HEK293 (cell line): ENCODE measurements around the gene RAD54L.
A peak's percentile ranks its signal among the peaks of the same experiment; 100 is the strongest.

Experiments
- BCL11B ChIP-seq: fragments of 450-650 bp; formaldehyde crosslinking; IDR thresholded peaks from 2 replicates; pipeline ENCODE4 v1.5.1; 2016; ENCODE audit warnings: low read depth, missing biosample characterization, missing genetic modification characterization
- KLF16 ChIP-seq: fragments of 450-650 bp; formaldehyde crosslinking; IDR thresholded peaks from 2 replicates; pipeline ENCODE4 v1.5.1; 2017; ENCODE audit warnings: missing biosample characterization, missing genetic modification characterization
- KLF8 ChIP-seq: fragments of 450-650 bp; formaldehyde crosslinking; IDR thresholded peaks from 2 replicates; pipeline ENCODE4 v1.5.1; 2016; ENCODE audit warnings: missing biosample characterization, missing genetic modification characterization
- TCF7L2 ChIP-seq: IDR thresholded peaks from 2 replicates; pipeline ENCODE4 v1.6.1; 2011; ENCODE audit warnings: low read depth, mild to moderate bottlenecking, inconsistent platforms, low read length, moderate library complexity, borderline replicate concordance
- WT1 ChIP-seq: fragments of 450-650 bp; formaldehyde crosslinking; IDR thresholded peaks from 2 replicates; pipeline ENCODE4 v1.5.1; 2016; ENCODE audit warnings: missing biosample characterization, missing genetic modification characterization
- ZBTB17 ChIP-seq: fragments of 450-650 bp; formaldehyde crosslinking; IDR thresholded peaks from 2 replicates; pipeline ENCODE4 v1.5.1; 2016; ENCODE audit warnings: missing biosample characterization, missing genetic modification characterization
- ZFHX2 ChIP-seq: fragments of 450-650 bp; formaldehyde crosslinking; conservative IDR thresholded peaks from 2 replicates; pipeline ENCODE4 v1.5.1; 2016; ENCODE audit warnings: missing biosample characterization, missing genetic modification characterization
- ZNF155 ChIP-seq: fragments of 450-650 bp; formaldehyde crosslinking; IDR thresholded peaks from 2 replicates; pipeline ENCODE4 v1.5.1; 2016; ENCODE audit warnings: missing biosample characterization, missing genetic modification characterization
- ZNF521 ChIP-seq: fragments of 450-650 bp; formaldehyde crosslinking; IDR thresholded peaks from 2 replicates; pipeline ENCODE4 v1.5.1; 2017; ENCODE audit warnings: missing biosample characterization, mild to moderate bottlenecking, missing genetic modification characterization
- ZNF571 ChIP-seq: fragments of 450-650 bp; formaldehyde crosslinking; IDR thresholded peaks from 2 replicates; pipeline ENCODE4 v1.5.0; 2017; ENCODE audit warnings: missing biosample characterization, missing genetic modification characterization
- ZNF610 ChIP-seq: fragments of 450-650 bp; formaldehyde crosslinking; IDR thresholded peaks from 2 replicates; pipeline ENCODE4 v1.5.1; 2016; ENCODE audit warnings: missing biosample characterization, missing genetic modification characterization, borderline replicate concordance
- ZNF747 ChIP-seq: fragments of 450-650 bp; formaldehyde crosslinking; IDR thresholded peaks from 2 replicates; pipeline ENCODE4 v1.5.1; 2016; ENCODE audit warnings: missing biosample characterization, missing genetic modification characterization
- ZSCAN30 ChIP-seq: fragments of 450-650 bp; IDR thresholded peaks from 2 replicates; pipeline ENCODE4 v1.5.1; 2018; ENCODE audit warnings: missing biosample characterization, mild to moderate bottlenecking, missing genetic modification characterization, moderate library complexity
- TF ChIP-seq, protein P1 (sequence below): fragments of 450-650 bp; formaldehyde crosslinking; IDR thresholded peaks from 2 replicates; pipeline ENCODE4 v1.5.1; 2016; ENCODE audit warnings: missing biosample characterization, missing genetic modification characterization
- TF ChIP-seq, protein P2 (sequence below): fragments of 450-650 bp; formaldehyde crosslinking; IDR thresholded peaks from 2 replicates; pipeline ENCODE4 v1.5.1; 2016; ENCODE audit warnings: missing biosample characterization, missing genetic modification characterization
- TF ChIP-seq, protein P3 (sequence below): fragments of 450-650 bp; formaldehyde crosslinking; IDR thresholded peaks from 2 replicates; pipeline ENCODE4 v1.5.1; 2016; ENCODE audit warnings: missing biosample characterization, missing genetic modification characterization
- TF ChIP-seq, protein P4 (sequence below): fragments of 450-650 bp; formaldehyde crosslinking; conservative IDR thresholded peaks from 2 replicates; pipeline ENCODE4 v1.5.1; 2016; ENCODE audit warnings: low read depth, missing biosample characterization, missing genetic modification characterization
- TF ChIP-seq, protein P5 (sequence below): fragments of 450-650 bp; formaldehyde crosslinking; IDR thresholded peaks from 2 replicates; pipeline ENCODE4 v1.5.1; 2016; ENCODE audit warnings: missing biosample characterization, missing genetic modification characterization
- TF ChIP-seq, protein P6 (sequence below): IDR thresholded peaks from 2 replicates; pipeline ENCODE4 v1.6.1; 2011; ENCODE audit warnings: mild to moderate bottlenecking, low read depth, low read length, borderline replicate concordance
- TF ChIP-seq, protein P7 (sequence below): sonication (generic); formaldehyde crosslinking; IDR thresholded peaks from 2 replicates; pipeline ENCODE4 v1.8.1; 2022; ENCODE audit warnings: mild to moderate bottlenecking, moderate library complexity, missing genetic modification reagents
- TF ChIP-seq, protein P8 (sequence below): fragments of 450-650 bp; formaldehyde crosslinking; IDR thresholded peaks from 2 replicates; pipeline ENCODE4 v1.5.1; 2017; ENCODE audit warnings: missing biosample characterization, missing genetic modification characterization
- TF ChIP-seq, protein P9 (sequence below): fragments of 450-650 bp; formaldehyde crosslinking; IDR thresholded peaks from 2 replicates; pipeline ENCODE4 v1.5.1; 2017; ENCODE audit warnings: missing biosample characterization, missing genetic modification characterization

Gene RAD54L

DNA sequence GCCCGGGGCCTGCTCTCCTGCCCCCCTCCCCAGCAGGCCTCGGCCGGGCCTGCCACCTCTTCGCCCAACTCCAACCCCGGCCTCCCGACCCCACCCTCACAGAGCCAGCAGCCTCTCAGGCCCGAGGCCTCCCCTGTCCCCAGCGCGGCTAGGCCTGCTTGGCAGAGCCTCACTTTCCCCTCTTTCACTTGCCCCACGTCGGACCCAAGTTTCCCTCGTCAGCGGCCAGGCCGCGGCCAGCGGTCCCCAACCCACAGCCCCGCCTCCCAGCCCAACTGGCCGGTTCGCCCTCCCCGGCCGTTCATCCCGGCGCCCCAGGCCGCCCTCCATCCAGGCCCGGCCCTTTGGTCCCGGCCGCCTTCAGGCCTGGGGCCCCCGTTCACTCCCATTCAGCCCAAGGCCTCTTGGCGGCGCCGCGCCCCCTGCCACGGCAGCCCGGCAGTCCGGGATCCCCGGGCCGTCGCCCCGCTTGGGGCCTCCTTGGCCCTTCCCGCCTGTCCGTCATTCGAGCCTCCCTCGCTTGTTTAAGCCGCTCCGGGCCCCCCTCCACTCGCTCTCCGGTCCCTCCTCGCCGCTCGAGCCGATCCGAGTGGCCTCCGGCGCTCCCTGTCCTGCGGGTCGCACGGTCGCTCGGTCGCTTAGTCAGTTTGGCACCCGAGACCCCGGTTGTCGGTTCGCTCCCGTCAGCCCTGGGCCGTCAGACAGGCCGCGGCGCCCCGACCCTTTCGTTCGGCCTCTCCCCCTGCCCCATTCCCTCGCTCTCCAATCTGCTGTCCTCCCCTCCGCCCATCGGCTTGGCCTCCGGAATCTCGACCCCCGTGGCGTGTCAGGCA lies 54.5 kb downstream of the RAD54L start (continued):
- TF ChIP-seq, protein P1, sequence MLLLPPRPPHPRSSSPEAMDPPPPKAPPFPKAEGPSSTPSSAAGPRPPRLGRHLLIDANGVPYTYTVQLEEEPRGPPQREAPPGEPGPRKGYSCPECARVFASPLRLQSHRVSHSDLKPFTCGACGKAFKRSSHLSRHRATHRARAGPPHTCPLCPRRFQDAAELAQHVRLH (tag by site-specific recombination), result peak; percentile 67
- TF ChIP-seq ZNF521 (tag by site-specific recombination) (no peak), WT1 (tag by site-specific recombination) (peak; percentile 31), ZNF571 (no peak), ZNF155 (tag by site-specific recombination) (no peak), TCF7L2 (no peak), ZBTB17 (peak; percentile 59), ZNF747 (tag by site-specific recombination) (no peak), KLF8 (no peak; the same call in 1 of the 2 replicates), BCL11B (peak; percentile 47; the same call in 1 of the 2 replicates), ZSCAN30 (tag by site-specific recombination) (peak; percentile 33), ZFHX2 (tag by site-specific recombination) (peak; percentile 32; the same call in 1 of the 2 replicates), ZNF610 (tag by site-specific recombination) (0 out of 2 replicates have a peak, but pooled peaks have one; percentile 23), KLF16 (tag by site-specific recombination) (peak; percentile 87)
- TF ChIP-seq, protein P2, sequence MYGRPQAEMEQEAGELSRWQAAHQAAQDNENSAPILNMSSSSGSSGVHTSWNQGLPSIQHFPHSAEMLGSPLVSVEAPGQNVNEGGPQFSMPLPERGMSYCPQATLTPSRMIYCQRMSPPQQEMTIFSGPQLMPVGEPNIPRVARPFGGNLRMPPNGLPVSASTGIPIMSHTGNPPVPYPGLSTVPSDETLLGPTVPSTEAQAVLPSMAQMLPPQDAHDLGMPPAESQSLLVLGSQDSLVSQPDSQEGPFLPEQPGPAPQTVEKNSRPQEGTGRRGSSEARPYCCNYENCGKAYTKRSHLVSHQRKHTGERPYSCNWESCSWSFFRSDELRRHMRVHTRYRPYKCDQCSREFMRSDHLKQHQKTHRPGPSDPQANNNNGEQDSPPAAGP (tag by site-specific recombination), result 0 out of 2 replicates have a peak, but pooled peaks have one; percentile 72
- TF ChIP-seq, protein P3, sequence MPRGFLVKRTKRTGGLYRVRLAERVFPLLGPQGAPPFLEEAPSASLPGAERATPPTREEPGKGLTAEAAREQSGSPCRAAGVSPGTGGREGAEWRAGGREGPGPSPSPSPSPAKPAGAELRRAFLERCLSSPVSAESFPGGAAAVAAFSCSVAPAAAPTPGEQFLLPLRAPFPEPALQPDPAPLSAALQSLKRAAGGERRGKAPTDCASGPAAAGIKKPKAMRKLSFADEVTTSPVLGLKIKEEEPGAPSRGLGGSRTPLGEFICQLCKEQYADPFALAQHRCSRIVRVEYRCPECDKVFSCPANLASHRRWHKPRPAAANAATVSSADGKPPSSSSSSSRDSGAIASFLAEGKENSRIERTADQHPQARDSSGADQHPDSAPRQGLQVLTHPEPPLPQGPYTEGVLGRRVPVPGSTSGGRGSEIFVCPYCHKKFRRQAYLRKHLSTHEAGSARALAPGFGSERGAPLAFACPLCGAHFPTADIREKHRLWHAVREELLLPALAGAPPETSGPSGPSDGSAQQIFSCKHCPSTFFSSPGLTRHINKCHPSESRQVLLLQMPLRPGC (tag by site-specific recombination), result no peak
- TF ChIP-seq, protein P4, sequence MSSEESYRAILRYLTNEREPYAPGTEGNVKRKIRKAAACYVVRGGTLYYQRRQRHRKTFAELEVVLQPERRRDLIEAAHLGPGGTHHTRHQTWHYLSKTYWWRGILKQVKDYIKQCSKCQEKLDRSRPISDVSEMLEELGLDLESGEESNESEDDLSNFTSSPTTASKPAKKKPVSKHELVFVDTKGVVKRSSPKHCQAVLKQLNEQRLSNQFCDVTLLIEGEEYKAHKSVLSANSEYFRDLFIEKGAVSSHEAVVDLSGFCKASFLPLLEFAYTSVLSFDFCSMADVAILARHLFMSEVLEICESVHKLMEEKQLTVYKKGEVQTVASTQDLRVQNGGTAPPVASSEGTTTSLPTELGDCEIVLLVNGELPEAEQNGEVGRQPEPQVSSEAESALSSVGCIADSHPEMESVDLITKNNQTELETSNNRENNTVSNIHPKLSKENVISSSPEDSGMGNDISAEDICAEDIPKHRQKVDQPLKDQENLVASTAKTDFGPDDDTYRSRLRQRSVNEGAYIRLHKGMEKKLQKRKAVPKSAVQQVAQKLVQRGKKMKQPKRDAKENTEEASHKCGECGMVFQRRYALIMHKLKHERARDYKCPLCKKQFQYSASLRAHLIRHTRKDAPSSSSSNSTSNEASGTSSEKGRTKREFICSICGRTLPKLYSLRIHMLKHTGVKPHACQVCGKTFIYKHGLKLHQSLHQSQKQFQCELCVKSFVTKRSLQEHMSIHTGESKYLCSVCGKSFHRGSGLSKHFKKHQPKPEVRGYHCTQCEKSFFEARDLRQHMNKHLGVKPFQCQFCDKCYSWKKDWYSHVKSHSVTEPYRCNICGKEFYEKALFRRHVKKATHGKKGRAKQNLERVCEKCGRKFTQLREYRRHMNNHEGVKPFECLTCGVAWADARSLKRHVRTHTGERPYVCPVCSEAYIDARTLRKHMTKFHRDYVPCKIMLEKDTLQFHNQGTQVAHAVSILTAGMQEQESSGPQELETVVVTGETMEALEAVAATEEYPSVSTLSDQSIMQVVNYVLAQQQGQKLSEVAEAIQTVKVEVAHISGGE, result 0 out of 2 replicates have a peak, but pooled peaks have one; percentile 7
- TF ChIP-seq, protein P5, sequence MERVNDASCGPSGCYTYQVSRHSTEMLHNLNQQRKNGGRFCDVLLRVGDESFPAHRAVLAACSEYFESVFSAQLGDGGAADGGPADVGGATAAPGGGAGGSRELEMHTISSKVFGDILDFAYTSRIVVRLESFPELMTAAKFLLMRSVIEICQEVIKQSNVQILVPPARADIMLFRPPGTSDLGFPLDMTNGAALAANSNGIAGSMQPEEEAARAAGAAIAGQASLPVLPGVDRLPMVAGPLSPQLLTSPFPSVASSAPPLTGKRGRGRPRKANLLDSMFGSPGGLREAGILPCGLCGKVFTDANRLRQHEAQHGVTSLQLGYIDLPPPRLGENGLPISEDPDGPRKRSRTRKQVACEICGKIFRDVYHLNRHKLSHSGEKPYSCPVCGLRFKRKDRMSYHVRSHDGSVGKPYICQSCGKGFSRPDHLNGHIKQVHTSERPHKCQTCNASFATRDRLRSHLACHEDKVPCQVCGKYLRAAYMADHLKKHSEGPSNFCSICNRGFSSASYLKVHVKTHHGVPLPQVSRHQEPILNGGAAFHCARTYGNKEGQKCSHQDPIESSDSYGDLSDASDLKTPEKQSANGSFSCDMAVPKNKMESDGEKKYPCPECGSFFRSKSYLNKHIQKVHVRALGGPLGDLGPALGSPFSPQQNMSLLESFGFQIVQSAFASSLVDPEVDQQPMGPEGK (tag by site-specific recombination), result peak; percentile 91
- TF ChIP-seq, protein P6, sequence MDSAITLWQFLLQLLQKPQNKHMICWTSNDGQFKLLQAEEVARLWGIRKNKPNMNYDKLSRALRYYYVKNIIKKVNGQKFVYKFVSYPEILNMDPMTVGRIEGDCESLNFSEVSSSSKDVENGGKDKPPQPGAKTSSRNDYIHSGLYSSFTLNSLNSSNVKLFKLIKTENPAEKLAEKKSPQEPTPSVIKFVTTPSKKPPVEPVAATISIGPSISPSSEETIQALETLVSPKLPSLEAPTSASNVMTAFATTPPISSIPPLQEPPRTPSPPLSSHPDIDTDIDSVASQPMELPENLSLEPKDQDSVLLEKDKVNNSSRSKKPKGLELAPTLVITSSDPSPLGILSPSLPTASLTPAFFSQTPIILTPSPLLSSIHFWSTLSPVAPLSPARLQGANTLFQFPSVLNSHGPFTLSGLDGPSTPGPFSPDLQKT, result no peak
- TF ChIP-seq, protein P7, sequence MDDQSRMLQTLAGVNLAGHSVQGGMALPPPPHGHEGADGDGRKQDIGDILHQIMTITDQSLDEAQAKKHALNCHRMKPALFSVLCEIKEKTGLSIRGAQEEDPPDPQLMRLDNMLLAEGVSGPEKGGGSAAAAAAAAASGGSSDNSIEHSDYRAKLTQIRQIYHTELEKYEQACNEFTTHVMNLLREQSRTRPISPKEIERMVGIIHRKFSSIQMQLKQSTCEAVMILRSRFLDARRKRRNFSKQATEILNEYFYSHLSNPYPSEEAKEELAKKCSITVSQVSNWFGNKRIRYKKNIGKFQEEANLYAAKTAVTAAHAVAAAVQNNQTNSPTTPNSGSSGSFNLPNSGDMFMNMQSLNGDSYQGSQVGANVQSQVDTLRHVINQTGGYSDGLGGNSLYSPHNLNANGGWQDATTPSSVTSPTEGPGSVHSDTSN (CRISPR knock-in tag), result no peak
- TF ChIP-seq, protein P8, sequence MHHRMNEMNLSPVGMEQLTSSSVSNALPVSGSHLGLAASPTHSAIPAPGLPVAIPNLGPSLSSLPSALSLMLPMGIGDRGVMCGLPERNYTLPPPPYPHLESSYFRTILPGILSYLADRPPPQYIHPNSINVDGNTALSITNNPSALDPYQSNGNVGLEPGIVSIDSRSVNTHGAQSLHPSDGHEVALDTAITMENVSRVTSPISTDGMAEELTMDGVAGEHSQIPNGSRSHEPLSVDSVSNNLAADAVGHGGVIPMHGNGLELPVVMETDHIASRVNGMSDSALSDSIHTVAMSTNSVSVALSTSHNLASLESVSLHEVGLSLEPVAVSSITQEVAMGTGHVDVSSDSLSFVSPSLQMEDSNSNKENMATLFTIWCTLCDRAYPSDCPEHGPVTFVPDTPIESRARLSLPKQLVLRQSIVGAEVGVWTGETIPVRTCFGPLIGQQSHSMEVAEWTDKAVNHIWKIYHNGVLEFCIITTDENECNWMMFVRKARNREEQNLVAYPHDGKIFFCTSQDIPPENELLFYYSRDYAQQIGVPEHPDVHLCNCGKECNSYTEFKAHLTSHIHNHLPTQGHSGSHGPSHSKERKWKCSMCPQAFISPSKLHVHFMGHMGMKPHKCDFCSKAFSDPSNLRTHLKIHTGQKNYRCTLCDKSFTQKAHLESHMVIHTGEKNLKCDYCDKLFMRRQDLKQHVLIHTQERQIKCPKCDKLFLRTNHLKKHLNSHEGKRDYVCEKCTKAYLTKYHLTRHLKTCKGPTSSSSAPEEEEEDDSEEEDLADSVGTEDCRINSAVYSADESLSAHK, result 0 out of 2 replicates have a peak, but pooled peaks have one; percentile 7
- TF ChIP-seq, protein P9, sequence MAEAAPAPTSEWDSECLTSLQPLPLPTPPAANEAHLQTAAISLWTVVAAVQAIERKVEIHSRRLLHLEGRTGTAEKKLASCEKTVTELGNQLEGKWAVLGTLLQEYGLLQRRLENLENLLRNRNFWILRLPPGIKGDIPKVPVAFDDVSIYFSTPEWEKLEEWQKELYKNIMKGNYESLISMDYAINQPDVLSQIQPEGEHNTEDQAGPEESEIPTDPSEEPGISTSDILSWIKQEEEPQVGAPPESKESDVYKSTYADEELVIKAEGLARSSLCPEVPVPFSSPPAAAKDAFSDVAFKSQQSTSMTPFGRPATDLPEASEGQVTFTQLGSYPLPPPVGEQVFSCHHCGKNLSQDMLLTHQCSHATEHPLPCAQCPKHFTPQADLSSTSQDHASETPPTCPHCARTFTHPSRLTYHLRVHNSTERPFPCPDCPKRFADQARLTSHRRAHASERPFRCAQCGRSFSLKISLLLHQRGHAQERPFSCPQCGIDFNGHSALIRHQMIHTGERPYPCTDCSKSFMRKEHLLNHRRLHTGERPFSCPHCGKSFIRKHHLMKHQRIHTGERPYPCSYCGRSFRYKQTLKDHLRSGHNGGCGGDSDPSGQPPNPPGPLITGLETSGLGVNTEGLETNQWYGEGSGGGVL, result peak; percentile 66
